ENCODE results near the gene TCF4. TPM values are rescaled to one million over a fixed set of nuclear protein-coding genes. Genes with fewer than 3 reads are reported as not detected.

TCF4 gene
- total RNA-seq, 1 donor from 2014 or later: 115 TPM

- Histone ChIP-seq H4K20me1 (ENCODE audit: insufficient read depth, low read length) (peaks cover 3% of the 10 kb centered on the region), H3K4me1 (ENCODE audit: insufficient read depth, low read length) (peaks cover 32% of the 10 kb centered on the region), H3K79me2 (ENCODE audit: insufficient read depth, low read length) (peaks cover 80% of the 10 kb centered on the region), H2AFZ (ENCODE audit: low read depth, low read length) (no peak overlapping the region), H3K27me3 (ENCODE audit: insufficient read depth, low read length) (no peaks in the 10 kb centered on the region), H3K27ac (ENCODE audit: low read depth, low read length) (peak overlapping the region; percentile 89), H3K9me3 (ENCODE audit: insufficient read depth, low read depth, low read length) (no peaks in the 10 kb centered on the region), H3K36me3 (ENCODE audit: insufficient read depth, low read length) (no peaks in the 10 kb centered on the region), H3K9ac (ENCODE audit: low read length) (peak overlapping the region; percentile 79), H3K4me3 (ENCODE audit: insufficient read depth, low read depth, low read length) (peak overlapping the region; percentile 77), H3K4me2 (ENCODE audit: low read length) (peak overlapping the region; percentile 87)
- peak overlapping the region; percentile 91 for H3K4me3 Mint-ChIP-seq (ENCODE audit: unreplicated experiment)
- TF ChIP-seq CTCF (IDR thresholded peaks at IDR 0.05; ENCODE audit: insufficient read depth, low read depth, low read length) (no peak), EZH2 (IDR thresholded peaks at IDR 0.05; ENCODE audit: insufficient read depth, low read length) (no peak)
- H3K27ac Mint-ChIP-seq (ENCODE audit: unreplicated experiment): peak overlapping the region; percentile 76
- H3K4me1 Mint-ChIP-seq (ENCODE audit: low read depth, unreplicated experiment): peaks cover 33% of the 10 kb centered on the region
- no peaks in the 10 kb centered on the region for H3K36me3 Mint-ChIP-seq (ENCODE audit: low read depth, unreplicated experiment)
- no peaks in the 10 kb centered on the region for H3K9me3 Mint-ChIP-seq (ENCODE audit: unreplicated experiment)
- no peak for FAIRE-seq
- no peaks in the 10 kb centered on the region for H3K27me3 Mint-ChIP-seq (ENCODE audit: low read depth, unreplicated experiment)
- DNase-seq (ENCODE audit: low read depth): peak; percentile 51
These were observed 267.3 kb downstream of the TCF4 start for GRCh38 chr18:55320424-55321264.

GRCh38 chr18:55319459-55320193, 268.4 kb downstream of the TCF4 start:
- peak; percentile 67 for FAIRE-seq
- H3K4me3 ChIP-seq (ENCODE audit: insufficient read depth, low read depth, low read length): peak overlapping the region; percentile 77
- H3K27ac ChIP-seq (ENCODE audit: low read depth, low read length): peak overlapping the region; percentile 89

More at GRCh38 chr18:55319459-55320193, 268.4 kb downstream of the TCF4 start:
- peaks cover 35% of the 10 kb centered on the region for H3K4me1 Mint-ChIP-seq (ENCODE audit: low read depth, unreplicated experiment)
- H2AFZ ChIP-seq (ENCODE audit: low read depth, low read length): no peak overlapping the region
- H4K20me1 ChIP-seq (ENCODE audit: insufficient read depth, low read length): peaks cover 7% of the 10 kb centered on the region
- no peaks in the 10 kb centered on the region for H3K27me3 ChIP-seq (ENCODE audit: insufficient read depth, low read length)
- DNase-seq (ENCODE audit: low read depth): peak; percentile 67
- no peaks in the 10 kb centered on the region for H3K9me3 Mint-ChIP-seq (ENCODE audit: unreplicated experiment)
- peaks cover 32% of the 10 kb centered on the region for H3K4me1 ChIP-seq (ENCODE audit: insufficient read depth, low read length)
- TF ChIP-seq CTCF (IDR thresholded peaks at IDR 0.05; ENCODE audit: insufficient read depth, low read depth, low read length): no peak
- no peak for TF ChIP-seq EZH2 (IDR thresholded peaks at IDR 0.05; ENCODE audit: insufficient read depth, low read length)
- H3K4me2 ChIP-seq (ENCODE audit: low read length): peak overlapping the region; percentile 87
- H3K4me3 Mint-ChIP-seq (ENCODE audit: unreplicated experiment): peak overlapping the region; percentile 37
- no peaks in the 10 kb centered on the region for H3K36me3 ChIP-seq (ENCODE audit: insufficient read depth, low read length)
- H3K79me2 ChIP-seq (ENCODE audit: insufficient read depth, low read length): peaks cover 84% of the 10 kb centered on the region
- peak overlapping the region; percentile 59 for H3K27ac Mint-ChIP-seq (ENCODE audit: unreplicated experiment)
- H3K9ac ChIP-seq (ENCODE audit: low read length): peak overlapping the region; percentile 79
- H3K36me3 Mint-ChIP-seq (ENCODE audit: low read depth, unreplicated experiment): no peaks in the 10 kb centered on the region
- no peaks in the 10 kb centered on the region for H3K9me3 ChIP-seq (ENCODE audit: insufficient read depth, low read depth, low read length)
- H3K27me3 Mint-ChIP-seq (ENCODE audit: low read depth, unreplicated experiment): no peaks in the 10 kb centered on the region
